ENCODE results near the gene SIVA1. TPM values are rescaled to one million over a fixed set of nuclear protein-coding genes. Genes with fewer than 3 reads are reported as not detected.

SIVA1 gene
- total and polyA plus RNA-seq, 2 of the 8 experiments (the other 6 are each of a cell fraction or from before 2014, with no cell fraction given) = 123 to 589 TPM

- TF ChIP-seq TCF12 (IDR thresholded peaks at IDR 0.05; ENCODE audit: low read depth, low read length) (no peak), RAD21 (IDR thresholded peaks at IDR 0.05 in 1 of 2, conservative IDR thresholded peaks at IDR 0.05 in 1 of 2; ENCODE audit: low read depth in 2 of 2, low read length in 2 of 2) (no peak), TAF7 (optimal IDR thresholded peaks at IDR 0.05; ENCODE audit: borderline replicate concordance, low read depth, low read length) (no peak), KDM4A (IDR thresholded peaks at IDR 0.05; ENCODE audit: low read depth, low read length, severe bottlenecking) (no peak)
These were observed 19.8 kb upstream of the SIVA1 start (continued) for GRCh38 chr14:104732931-104733681.
